ENCODE results near the gene HLF.

The HLF gene

DNA sequence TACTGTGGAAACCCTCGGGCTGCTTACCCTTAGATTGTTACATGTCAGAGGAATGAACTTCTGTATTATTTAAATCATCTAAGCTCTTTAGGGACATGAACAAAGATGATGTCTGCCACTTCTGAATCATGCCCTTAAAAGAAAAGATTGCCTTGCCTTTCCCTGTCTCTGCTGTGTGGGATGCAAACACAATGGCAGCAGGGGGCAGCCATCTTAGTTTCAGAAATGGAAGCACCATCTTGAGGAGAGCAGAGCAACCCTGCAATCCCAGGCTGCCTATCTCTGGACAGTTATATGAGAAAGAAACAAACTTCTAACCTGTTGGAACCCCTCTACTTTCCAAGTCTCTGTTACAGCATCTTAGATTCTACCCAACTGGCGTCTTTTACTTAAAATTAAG lies 16.7 kb upstream of the HLF start:
- TF ChIP-seq CTCF (conservative IDR thresholded peaks at IDR 0.05; ENCODE audit: low read length) = no peak
- DNase-seq (ENCODE audit: low read depth) = no peak
- no peak overlapping the region for H3K4me3 ChIP-seq (ENCODE audit: low read length)

DNA sequence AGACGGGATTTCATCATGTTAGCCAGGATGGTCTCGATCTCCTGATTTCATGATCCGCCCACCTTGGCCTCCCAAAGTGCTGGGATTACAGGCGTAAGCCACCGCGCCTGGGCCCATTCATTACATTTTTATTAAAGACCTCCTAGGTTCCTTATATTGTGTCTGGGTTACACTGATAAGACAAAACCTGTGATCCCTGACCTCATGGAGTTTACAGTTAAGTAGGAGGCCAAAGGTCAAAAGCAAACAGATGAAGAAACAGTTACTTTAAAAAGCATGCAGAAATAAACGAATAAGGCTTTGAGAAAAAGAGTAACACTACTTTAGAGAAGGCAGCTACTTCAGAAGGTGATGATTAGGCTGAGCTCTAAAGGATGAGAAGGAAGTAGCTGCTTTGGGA lies 14.9 kb upstream of the HLF start:
- DNase-seq (ENCODE audit: low read depth) = no peak
- no peak for TF ChIP-seq CTCF (conservative IDR thresholded peaks at IDR 0.05; ENCODE audit: low read length)
- no peak overlapping the region for H3K4me3 ChIP-seq (ENCODE audit: low read length)

DNA sequence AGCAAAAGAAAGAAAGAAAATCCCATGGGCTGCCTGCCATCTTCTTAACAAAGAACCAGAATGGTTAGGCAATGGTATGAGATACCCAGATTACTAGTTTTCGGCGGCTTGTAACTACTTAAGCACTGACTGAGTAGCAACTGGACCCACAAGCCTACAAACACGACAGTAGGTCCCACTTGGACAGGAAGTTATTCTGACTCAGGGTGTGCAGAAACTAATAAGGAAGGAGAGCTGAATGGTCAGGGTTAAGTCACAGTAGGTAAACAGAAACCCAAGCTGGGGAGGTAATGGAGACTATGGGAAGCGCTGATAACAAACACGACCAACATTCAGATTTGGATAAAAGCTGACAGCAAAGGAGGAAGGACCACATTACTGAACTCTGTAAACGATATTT lies 10.4 kb upstream of the HLF start:
- no peak for TF ChIP-seq CTCF (conservative IDR thresholded peaks at IDR 0.05; ENCODE audit: low read length)
- no peak for DNase-seq (ENCODE audit: low read depth)
- no peak overlapping the region for H3K4me3 ChIP-seq (ENCODE audit: low read length)

DNA sequence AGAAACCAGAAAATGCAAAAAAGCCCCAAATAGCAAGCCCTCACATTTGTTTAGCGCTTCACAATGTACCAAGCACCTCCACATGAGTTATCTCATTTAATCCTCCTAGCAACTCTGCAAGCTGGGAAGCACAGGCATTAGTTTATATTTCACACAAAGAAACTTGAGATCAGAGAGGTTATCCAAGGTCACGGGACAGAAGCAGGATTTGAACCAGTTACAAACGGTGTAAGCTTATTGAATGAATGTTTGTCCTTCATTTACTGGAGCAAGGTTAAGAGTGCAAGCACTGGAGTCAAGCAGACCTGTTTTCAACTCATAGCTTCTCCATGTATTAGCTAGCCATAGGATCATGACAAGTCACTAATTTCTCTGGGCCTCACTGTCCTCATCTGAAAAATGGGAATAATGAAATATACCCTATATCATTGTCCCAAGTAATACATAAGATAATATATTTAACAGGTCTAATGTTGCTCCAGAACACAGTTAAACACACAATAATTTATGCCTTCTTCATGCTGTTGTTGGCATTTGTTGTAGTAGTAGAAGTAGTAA lies 6.1 kb upstream of the HLF start:
- DNase-seq (ENCODE audit: low read depth) = no peak

DNA sequence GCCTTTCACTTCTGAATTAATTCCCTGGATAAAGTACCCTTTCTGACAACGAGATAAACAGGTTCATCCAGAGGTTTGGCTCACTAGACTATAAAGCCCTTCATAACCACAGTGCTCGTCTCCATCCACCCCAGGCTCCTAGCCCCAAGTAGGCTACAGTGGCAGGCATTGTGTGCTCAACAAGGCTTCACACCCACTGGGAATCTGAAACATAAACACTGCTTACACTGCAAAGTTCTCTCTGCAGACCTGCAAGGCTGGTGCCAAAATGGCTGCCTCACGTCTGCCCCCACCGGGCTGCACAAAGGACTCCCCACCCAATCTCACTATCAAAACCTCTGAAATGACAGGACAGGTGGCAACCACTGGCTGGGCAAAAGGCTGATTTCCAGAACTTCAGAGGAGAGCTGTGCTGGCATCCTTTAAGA lies 5.1 kb upstream of the HLF start:
- DNase-seq (ENCODE audit: low read depth) = no peak
- no peak for TF ChIP-seq CTCF (conservative IDR thresholded peaks at IDR 0.05; ENCODE audit: low read length)
- no peak overlapping the region for H3K4me3 ChIP-seq (ENCODE audit: low read length)

More for the DNA sequence above, 6.1 kb upstream of the HLF start:
- no peak for TF ChIP-seq CTCF (conservative IDR thresholded peaks at IDR 0.05; ENCODE audit: low read length)
- H3K4me3 ChIP-seq (ENCODE audit: low read length) = no peak overlapping the region

GRCh38 chr17:55261311-55261710 lies 3.4 kb upstream of the HLF start:
- H3K4me3 ChIP-seq (ENCODE audit: low read length) = no peak overlapping the region
- no peak for TF ChIP-seq CTCF (conservative IDR thresholded peaks at IDR 0.05; ENCODE audit: low read length)
- DNase-seq (ENCODE audit: low read depth) = no peak

DNA sequence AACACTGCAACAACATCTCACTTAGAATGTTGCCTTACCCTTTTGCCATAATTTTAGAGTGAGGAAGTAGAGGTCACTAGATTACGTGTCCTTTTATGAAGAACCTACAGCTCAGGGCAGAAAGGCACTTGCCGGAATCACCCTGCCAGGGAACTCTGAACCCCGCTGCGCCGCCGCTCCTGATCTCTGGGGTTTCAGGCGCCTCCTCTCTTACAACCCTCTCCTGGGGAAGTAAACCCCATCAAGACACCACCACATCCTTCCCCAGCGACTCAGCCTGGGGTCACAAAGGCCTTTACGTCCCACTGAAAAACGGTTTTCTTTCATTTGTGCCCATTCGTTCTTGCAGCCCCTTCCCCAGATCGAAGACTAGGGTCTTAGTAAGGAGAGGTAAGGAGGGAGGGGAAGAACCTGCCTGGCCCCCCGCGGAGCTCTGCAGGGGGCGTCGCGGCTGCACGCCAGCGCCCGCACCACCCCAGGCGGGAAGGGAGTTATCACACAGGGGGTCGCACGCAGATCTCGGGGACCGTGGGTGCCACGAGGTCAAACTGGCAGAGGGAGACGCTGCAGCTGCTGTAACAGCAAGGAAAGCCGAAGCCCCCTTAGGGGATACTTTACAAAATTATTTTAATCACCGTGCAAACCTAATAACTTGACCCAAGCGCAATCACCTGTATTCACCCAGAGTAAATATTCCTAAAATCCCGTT lies 1.0 kb upstream of the HLF start:
- H3K4me3 ChIP-seq (ENCODE audit: low read length) = no peak overlapping the region
- DNase-seq (ENCODE audit: low read depth) = no peak
- no peak for TF ChIP-seq CTCF (conservative IDR thresholded peaks at IDR 0.05; ENCODE audit: low read length)
